ENCODE data around the gene P2RY2.

P2RY2 gene

DNA sequence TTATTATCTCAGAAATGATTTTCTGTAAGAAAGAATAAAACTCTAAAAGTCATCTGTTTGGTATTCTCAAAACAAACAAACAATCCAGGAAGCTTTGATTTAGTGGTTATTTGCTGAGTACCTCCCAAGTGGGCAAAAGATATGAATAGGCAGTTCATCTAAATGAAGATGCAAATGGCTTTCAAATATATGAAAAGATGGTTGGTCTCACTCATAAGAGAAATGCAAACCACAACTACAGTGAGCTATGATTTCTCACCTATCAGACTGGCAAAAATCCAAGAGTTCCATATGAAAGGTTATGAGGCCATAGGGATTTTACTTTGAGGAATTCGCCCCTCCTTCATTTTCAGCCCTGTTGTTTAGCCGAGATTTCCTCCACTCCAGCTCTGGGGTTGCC, 11.3 kb upstream of the P2RY2 start:
- no peak for DNase-seq

DNA sequence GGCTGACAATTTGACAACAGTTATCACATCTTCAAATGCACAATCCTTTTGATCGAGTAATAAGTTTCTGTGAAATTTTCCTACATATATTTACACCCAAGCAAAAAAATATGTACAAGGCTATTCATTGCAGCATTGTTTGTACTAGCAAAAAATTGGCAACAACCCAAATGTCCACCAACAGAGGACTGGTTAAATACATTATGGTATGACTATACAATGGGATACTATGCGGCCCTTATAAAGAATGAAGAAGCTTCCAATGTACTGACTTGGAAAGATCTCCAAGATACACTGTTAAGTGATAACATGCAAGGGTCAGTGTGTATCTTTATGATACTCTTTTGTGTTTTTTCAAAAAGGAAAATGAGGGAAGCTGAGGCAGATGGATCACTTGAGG, 8.2 kb upstream of the P2RY2 start:
- DNase-seq: no peak

DNA sequence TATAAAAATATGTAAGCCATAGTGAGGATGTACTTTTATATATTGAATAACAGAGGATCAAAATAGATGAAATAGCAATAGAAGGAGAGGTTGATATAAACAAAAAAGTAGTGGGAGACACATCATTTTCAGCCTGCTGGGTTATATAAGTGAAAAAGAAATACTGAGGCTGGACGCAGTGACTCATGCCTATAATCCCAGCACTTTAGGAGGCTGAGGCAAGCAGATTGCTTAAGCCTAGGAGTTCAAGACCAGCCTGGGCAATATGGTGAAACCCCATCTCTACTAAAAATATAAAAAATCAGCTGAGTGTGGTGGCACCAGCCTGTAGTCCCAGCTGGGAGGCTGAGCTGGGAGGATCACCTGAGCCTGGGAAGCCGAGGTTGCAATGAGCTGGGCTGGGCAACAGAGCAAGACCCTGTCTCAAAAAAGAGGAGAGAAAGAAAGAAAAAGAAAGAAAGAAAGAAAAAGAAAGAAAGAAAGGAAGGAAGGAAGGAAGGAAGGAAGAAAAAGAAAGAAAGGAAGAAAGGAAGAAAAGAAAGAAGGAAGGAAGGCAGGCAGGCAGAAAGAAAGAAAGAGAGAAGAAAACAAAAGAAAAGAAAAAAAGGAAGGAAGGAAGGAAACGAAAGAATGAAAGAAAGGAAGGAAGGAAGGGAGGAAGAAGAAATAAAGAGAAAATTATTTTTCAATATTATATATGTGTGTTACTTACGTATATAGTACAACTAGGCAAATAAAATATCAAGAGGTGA, 7.0 kb upstream of the P2RY2 start:
- DNase-seq: no peak

DNA sequence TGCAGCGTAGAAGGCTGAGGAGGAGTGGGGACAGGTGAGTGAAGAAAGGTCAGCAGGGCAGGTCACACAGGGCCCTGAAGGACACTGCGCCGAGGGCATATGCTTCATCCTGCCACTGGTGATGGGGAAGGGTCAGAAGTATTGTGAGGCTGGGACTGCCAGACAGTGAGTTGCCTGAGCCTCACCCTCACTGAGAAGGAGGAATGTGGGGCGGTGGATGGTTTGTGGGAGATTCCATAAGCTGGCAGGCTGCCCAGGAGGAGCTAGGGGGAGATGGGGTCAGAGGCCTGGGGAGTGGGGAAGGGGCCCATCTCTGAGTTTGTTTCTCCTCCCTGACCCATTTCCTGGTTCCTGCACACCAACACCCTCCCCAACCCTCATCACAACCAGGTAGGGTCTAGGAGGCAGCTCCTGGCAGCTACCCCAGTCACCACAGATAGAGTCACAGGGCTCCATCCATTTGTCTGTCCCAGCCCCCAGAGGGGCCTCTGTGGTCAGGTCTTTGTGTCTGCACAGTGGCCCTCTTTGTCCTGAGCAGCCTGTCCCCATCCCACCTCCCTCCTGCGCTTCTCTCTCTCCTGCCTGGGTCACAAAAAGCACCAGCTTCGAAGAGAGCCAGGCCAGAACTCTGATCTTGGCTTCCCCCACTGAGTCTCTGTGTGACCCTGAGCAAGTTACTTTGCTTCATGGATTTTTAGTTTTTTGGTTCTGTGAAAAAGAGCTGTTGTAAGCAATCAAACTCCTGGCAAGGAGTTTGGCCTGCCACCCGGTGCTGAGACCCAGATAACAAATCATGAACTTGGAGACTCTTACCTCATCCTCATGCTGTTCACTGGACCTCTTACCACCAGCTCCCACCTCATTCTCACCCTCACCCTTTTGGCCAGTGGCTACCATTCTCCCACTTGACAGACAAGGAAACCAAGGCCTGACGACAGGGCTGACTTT, 4.6 kb upstream of the P2RY2 start:
- DNase-seq: no peak

DNA sequence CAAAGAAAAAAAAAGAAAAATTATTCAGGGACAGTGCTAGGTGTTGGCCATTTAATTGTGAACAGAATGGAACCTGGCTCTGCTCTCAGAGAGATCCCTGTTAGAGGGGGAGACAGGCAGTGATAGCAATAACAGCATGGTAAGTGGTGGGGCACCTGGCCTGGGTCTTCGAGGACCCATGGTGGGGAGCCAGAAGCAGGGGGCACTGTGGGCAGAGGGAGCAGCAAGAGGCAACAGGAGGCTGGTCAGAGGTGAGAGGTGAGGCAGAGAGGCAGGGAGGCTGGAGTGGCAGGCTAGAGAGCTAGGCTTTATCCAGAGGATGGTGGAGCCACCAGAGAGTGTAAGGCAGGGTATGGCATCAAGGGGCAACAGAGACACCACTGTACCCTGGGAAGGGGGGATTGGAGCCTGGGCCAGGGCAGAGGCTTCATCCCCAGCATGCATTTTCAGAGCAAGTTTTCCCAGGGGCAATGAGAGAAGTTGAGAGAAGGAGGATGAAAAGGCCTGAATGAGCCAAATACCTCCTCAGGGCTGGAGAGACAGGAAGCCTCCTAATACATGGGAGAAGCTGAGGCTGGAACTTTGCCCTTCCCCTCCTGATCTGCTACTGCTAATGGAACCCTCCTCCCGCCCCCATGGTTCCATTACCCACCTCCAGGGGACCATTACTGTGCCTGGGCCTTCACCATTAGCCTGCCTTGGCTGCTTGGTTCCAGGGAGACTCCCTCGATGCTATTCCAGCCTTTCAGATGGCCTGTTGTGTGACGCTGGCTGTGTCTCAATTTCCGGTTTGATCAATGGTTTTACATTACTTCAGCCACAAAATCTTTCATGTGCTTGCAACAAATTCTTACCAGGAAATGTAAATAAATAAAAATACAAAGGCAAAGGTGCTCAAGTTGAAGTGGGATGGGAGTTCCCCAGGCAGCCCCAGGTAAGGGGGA, 2.6 kb upstream of the P2RY2 start:
- DNase-seq: no peak

DNA sequence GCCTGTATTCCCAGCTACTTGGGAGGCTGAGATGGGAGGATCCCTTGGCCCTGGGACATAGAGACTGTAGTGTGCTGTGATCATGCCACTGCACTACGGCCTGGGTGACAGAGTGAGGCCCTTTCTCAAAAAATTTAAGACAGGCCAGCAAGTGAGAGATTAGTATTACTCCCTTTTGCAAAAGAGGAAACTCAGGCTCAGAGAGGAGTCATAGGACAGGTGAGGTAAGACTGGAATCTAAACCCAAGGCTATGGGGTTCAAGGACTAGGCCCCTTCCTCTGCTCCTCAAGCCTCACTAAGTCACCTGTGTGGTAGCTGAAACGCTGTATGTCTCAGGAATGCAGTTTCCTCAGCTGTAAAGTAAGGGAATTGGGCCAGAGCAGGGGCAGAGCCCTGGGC, 1.6 kb upstream of the P2RY2 start:
- no peak for DNase-seq

DNA sequence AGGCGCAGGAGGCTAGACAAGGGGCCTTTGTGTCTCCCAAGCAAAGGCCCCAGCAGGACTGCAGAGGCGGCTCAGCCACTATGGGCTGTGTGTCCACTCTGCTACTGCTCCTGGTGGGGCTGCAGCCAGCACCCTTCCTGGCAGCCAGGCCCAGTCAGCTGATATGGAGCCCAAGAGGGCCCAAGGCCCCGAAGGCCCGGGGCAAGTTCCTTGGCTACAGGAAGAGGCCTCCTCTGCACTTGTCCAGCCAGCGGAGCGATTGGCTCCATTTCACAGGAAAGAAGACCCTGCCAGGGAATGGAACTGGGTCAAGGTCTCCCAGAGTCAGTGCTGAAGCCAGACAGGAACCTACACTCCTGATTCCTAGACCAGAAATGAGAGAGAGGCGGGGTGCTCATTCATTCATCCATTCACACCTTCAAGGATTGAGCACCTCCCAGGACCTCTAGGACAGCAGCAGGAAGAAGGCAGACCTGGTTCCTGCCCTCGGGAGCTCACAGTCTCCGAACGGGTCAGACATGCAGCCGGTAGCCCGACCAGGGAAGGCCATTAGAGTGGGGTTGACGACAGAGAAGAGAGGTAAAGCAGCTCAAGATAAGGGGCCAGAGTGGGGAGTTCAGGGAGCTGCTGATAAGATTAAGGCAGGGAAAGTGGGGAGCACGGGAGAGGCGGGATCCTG, 811 bp upstream of the P2RY2 start:
- no peak for DNase-seq

DNA sequence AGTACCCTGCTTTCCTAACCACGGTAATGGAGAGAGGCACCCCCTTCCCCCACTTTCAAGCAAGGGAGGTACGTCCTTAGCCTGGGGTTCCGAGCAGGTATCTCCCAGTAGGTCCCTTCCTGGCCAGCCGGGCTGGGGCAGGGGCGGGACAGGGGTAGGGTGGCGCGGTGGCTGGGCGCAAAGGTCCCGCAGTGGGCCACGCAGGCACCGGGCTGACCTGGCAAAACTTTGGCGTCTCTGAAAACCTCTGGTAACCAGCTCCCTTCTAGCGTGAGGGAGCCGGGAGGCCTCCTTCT, 323 bp upstream of the P2RY2 start:
- DNase-seq: no peak

DNA sequence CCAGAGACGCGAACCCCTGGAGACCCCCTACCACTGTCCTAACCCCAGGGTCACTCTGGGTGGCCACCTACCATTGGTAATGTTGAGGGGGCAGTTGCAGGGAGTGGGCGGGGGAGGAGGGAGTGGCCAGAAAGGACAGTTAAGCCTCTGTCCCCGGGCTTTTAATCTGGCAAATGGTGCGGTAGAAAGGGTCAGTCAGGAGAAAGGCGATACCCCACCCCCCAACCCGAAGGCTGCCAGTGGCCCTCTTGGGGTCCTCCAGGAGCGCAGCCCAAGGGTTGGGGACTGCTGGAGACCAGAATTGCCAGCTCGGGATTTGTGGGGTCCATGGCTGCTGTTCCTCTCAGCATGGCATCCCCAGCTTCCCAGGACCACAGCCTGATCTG, 742 bp downstream of the P2RY2 start:
- no peak for DNase-seq

DNA sequence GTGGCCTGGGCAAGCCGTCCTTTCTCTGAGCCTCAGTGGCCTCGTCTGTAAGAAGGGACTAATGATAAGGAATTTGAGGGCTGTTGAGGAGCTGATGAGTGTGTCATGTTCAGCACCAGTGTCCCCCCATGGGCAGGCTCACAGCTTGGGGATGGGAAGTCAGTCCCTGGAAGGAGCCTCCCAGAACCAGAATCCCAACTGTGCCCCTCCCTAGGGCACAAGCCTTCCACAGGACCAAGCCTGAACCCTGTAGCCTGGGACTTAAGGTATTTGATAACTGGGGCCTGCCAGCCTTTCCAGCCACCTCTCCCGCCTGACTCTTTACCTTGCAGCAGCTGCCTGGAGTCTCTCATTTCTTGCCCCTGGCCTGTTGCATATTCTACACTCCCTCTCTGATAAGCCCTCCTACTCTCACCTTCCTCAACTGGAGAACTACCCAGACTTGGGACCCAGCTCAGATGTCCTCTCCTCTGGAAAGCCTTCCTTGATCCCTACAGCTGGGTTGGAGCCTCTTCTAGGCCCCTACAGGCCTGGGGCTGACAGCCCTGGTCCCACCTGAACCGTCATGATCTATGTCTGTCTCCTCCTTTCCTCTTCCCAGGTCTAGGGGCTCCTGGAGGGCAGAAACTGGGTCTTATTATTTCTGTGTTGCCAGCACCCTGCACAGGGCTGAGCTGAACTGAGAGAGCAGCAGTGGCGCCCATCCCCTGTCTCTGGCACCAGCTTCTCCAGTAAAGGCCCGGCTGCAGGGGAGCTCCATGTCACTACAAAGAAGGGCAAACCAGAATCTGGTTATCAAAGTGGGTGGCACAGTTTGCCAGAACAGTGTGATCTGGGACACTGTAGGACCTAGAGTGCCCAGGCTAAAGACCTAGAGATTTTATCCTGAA, 1.6 kb downstream of the P2RY2 start:
- no peak for DNase-seq

DNA sequence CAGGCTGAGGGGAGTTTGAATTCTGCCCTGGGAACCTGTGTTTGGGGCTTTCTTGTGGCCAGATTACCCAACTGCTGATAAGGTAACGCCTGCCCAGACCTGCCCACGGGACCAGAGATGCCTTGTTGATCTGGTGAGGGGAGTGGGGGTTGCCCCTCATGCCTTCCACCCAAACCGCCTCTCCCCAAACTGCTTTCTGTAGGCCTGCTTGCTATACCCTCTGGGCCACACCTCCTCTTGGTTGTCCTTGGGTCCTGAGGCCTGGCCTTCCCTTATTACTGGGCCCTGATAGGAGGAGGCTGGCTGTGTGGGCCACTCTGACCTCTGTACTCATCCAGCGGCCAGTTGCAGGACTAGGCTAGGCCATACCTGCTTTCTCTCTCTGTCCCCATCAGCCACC, 3.4 kb downstream of the P2RY2 start:
- DNase-seq: no peak

DNA sequence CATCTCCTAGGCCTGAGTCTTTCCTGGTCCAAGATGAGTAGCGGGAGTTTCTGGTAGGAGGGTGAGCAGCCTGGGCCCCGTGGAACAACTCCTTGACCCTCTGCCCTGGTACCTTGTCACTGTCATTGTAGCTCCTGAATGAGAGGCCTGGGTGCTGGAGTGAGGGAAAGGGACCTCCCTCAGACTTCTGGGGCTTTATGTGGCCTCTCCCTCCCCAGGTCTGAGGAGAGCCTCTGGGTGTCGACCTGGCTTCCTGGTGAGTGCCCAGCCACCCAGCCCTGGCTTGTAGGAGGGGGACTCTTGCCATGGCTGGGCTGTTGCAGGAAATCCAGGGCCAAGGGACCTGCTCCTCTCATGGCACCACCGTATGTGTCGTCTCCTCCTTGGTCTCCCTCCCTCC, 3.9 kb downstream of the P2RY2 start:
- DNase-seq: no peak

DNA sequence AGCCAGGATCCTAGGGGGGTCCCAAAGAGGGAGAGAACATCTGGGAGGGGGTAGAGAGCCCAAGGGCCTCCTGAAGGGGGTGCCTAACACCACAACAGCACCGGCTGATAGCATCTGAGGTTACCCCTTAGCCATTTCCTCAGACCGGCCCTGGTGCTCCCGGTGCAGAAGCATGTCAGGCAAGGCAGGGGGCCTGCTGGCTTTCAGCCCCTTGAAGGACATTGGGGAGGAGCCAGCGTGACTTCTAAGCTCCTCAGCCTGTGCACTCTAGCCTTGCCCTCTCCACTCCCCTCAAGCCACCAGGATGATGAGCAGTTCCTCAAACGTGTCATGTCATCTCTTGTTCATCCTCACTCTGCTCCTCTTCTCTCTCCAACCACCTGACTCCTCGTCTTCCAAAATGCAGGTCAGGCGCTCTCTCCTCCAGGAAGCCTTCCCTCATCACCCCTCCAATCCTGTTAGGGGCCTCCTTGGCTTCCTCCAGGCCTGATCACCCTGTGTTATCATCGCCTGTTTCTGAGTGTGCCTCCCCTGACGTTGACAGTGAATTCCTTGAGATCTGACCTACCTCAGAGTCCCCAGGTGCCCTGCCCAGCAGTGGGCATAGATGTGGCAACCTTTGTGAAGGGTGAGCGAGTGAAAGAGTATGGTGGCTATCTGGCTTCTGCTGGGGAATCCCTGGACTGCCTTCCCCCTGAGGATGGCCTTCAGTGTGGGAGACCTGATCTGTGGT, 6.1 kb downstream of the P2RY2 start:
- no peak for DNase-seq

DNA sequence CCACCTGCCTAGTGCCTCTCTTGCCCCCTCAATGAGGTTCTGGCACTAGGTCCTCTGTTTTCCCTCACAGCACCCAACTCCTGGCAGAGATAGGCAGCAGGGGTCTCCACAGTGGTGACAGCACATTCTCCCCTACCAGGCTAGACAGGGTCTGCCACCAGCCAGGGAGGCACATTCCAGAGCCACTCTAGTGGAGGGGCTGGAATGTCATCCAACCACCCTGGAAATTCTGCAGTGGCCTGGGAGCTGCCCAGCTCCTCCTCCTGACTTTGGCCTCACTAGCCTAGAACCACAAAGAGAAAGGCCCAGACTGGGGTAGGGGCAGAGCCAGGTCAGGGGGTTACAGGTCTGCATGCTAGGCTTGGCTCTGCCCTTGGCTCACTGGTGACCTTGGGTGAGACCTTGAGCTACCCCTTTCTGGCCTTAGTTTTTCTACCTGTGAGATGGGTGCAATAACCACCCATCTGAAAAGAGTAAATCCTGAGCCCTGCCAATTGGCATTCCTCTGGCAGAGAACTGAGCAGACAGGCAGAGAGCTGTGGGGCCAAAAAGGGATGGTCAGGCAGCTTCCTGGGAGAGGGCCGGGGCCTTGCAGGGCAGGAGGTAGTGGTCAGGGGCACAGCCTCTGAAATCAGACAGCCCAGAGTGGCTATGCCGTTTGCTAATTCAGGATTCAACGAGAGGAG, 7.1 kb downstream of the P2RY2 start:
- DNase-seq: no peak

DNA sequence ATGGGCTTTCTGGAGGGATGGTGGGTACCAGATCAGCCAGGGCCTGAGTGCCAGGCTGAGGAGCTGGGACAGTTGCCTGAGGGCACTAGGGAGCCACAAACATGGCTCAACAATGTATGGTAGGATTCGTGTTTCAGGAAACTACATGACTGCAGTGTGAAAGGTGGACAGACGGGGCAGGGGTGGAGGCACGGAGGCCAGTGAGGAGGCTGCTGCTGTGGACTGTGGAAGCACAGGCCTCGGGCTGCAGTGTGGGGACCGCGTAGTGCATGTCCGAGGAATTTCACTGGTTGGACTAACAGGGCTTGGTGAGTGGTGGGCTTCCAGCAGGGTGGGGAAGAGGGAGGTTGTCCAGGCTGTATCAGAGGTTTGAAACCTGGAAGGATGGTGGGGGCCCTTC, 7.8 kb downstream of the P2RY2 start:
- DNase-seq: no peak

DNA sequence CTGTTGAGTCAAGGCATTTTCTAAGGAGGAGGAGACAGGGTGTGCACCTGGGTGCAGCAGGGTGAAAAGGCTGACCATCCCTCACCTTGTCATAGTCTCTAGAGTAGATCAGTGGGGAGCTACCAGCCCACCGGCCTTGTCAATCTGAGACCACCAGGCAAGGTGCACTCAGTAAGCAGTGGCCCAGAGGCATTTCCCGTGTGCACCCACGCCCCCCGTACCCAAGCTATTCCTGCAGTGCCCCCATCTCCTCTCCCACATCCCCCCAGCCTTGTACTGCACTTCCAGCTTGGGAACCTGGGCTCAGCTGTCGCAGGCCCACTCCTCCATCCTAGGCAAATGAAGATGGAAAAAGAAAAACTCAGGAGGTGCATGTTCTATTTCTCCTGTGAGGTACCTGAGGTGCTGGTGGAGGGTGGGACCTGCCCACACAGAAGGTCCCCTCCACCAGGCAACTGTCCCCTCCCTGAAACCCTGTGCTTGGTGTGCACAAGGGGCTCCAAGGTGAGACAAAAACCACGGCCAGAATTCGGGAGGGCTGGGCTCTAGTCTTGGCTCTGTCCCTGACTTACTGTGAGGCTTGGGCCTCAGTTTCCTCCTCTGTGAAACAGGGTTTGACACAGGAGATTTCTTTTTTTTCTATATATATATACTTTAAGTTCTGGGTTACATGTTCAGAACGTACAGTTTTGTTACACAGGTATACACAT, 8.4 kb downstream of the P2RY2 start:
- DNase-seq: no peak

DNA sequence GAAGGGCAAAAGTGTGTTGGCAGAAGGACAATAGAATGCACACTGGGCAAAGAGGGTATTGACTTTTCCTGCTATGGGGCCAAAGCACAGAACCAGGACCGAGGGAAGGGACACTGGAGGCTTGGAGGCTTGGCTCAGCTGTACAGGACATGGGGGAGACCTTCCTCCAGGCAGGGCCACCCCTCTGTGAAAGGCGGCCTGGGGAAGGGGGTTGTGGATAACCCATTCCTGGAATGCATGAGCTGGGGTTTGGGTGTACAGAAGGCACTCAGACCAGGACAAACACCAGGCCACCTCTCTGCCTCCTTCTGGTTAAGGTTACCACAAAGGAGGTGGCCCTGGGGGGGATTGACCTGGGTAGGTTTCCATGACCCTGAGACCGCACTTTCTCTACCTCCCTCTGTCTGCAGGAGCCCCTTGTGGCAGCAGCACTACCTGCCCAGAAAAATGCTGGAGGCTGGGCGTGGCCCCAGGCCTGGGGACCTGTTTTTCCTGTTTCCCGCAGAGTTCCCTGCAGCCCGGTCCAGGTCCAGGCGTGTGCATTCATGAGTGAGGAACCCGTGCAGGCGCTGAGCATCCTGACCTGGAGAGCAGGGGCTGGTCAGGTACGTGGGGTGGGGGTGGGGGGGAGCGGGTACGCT, 9.6 kb downstream of the P2RY2 start:
- no peak for DNase-seq

DNA sequence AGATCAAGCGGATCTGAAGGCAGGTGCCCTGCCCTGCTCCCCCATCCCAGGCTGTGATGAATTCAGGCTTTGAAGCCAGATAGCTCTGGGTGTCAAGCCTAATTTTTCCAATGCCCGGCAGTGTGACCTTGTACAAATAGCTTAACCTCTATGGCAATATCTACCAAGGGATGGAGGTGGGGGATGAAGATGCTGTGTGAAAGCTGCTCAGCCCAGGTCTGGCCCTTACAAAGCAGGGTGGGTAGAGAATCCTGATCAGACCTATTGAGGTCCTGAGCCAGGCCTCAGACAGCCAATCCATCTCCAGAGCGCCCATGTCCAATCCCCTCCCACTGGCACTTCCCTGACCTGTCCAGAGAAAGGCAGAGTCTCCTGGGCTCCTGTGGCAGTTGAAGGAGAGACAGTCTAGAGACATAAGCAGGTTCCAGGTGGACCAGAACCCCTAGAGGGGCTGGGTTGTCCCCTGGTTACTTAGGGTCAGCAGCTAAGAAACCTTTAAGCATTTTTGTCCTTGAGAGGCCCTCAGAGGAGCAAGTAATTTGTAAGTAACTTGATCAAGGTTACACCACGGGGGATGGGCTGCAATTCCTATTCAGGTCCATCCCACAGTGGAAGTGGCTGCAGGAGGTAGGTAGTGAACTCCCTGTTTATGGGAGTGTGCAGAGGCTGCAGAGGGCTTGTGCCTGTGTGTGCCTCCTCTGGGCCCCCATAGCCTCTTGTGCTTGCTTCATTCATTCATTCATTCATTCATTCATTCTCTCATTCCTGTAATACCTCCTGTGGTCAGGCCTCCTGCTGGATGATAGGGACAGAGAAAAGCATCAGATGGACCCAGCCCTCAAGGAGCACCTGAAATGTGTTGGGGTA, 10.4 kb downstream of the P2RY2 start:
- no peak for DNase-seq

Measured in fibroblast of skin of right quadriceps (primary cell).